NCI-H2196 (cell line): Measurements from ENCODE around the gene TMSB4Y.

ENCODE experiments used
- DNase-seq: peaks from one replicate; lab custom pipeline; 2025; ENCODE audit not compliant: unreplicated experiment; lab: John Stamatoyannopoulos, UW

Gene TMSB4Y

DNA sequence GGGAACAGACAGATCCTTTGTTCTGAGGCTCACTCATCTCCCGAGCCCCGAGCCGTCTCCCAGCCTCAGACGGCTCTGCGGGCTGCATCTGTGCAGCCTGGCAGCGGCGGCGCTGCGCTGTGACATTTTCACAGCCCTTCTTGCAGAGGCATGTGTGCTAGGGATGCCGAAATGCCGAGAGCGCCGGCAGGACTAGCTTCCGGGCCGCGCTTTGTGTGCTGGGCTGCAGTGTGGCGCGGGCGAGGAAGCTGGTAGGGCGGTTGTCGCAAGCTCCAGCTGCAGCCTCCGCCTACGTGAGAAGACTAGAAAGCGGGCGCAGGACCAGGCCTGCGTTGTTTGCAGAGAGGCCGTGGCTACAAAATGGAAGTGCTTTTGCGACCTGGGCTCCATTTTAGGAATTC lies at the start of gene TMSB4Y:
TSS of gene TMSB4Y (plus strand) at position 332 of the 401 bp plus-strand sequence.
- peak; percentile 85 for DNase-seq

DNA sequence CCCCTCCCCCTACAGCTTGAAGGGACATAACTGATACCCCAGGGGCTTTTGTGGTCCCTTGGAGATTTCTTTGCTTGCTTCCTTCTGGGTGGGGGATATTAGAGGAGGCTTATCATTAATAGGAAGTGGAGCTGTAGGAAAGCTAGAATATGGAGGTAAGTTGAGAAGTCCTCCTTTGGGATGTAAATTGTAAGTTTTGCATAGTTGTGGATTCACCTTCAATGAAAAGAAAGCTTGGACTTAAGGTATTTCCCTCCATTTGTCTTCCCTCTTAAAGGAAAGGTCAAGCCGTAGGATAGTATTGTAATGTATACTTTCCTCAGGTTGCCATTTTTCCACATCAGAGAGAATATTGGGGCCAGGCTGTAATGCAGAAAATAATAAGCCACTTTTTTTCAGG lies 39.5 kb upstream of the TMSB4Y start:
- DNase-seq: no peak

DNA sequence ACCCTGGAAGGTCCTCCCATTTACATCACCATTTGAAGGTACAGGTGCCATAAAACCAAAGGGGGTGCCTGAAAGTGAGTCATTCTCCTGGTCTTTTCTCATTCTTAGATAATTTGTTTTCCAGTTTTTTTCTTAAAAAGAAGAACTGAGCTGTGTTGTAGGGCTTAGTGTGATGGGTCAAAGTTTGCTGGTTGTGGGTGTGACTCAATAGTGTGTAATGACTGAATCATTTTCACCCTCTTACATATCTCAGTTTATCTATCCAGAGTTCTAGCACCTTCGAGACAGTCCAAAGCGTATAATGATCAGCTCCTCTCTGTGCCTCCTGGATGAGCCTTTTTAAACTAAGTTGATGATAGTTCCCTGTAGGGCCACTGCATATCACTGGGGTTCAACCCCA lies 32.6 kb upstream of the TMSB4Y start:
- DNase-seq: no peak

DNA sequence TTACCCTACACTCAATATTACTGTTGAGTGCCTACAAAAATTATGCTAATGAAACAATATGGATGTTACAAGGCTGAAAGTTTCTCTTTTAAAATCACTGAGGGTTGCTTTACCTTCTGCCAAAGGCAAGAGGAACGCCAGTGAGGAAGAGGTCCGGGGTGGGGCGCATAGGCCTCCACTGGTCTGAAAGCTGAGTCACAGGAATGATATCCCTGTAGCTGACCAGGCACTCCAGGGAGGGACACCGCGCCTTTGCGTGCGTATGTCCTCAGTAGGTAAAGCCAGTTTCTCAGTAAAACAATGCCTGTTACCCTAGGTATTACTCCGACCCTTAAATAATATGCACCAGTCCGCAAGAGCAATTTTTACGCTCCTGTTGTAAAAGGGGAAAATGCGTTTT lies 1.4 kb upstream of the TMSB4Y start:
- no peak for DNase-seq

DNA sequence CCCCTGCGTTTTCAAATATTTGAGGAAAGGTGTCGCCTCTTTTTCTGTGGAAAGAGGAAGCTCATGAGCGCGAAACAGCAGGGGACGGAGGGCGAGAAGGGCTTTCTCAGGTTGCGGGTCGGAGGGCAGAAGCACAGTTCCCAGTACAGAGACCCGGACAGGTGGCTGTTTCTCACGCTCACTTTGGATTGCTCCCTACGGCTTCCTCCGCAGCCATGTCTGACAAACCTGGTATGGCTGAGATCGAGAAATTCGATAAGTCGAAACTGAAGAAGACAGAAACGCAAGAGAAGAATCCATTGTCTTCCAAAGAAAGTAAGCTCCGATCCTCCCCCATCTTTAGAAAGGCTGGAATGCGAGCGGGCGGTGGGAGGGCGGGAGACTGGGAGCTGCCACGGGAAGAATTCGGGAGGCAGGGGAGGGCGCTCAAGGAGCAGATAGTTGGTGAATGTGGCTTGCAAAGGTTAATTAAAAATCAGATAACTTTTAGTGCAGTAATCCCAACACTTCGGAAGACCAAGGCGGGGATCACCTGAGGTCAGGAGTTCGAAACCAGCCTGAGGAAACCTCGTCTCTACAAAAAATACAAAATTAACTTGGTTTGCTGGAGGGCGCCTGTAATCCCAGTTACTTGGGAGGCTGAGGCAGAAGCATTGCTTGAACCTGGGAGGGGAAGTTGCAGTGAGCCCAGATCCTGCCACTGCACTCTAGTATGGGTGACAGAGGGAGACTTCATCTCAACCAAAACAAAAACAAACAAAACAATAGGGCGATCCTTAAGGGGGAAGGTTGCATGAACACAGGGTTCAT lies 627 bp downstream of the TMSB4Y start:
- peak; percentile 57 for DNase-seq

DNA sequence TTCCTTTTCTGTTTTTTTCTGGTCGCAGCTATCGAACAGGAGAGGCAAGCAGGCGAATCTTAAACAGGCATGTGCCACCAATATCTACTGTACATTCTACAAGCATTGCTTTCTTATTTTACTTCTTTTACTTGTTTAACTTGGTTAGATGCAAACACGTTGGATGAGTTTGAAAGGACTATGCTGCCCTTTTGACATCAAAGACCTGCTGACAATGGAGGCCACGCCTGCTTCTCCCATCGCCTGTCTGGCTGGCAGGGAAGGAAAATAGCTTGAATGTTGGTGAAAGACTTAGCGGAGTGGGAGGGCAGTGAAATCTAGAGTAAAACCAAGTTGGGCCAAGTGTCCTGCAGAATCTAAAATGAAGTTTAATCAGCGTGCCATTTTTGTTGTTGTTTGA lies 1.5 kb downstream of the TMSB4Y start:
- DNase-seq: peak; percentile 33

DNA sequence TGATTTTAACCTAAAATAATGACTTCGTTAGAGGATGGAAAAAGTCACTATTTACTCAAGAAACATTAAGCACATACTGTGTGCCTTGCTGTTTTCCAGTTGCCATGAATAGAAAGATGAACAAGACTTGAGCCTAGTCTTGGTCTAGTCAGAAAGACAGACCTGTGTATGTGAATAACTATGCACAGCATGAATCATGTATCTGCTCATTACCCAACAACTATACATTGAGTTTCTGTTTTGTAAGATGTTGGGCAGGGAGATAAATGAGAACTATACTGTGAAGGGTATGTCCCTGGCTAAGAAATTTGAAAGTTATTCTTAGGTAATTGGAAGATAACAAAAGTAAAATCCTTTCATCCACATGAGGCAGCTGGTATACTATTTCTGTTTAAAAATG lies 4.3 kb downstream of the TMSB4Y start:
- DNase-seq: no peak

DNA sequence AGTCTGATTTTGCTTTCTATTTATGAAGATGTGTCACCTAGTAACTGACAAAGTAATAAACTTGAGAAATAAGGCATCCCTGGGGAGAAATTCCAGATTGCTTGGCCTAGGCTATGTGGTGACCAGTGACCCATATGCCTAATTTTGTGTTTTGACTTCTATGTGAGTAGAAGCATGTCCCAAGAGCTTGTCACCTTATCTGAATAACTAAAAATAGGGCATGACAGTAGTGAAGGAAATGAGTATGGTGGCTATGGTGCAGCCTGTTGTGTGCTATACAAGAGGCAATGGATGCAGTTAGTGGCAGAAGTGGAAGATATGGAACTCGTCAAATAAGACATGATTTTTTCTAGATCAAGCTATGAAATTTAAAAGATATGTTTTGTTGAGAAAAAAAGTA lies 15.3 kb downstream of the TMSB4Y start:
- no peak for DNase-seq

DNA sequence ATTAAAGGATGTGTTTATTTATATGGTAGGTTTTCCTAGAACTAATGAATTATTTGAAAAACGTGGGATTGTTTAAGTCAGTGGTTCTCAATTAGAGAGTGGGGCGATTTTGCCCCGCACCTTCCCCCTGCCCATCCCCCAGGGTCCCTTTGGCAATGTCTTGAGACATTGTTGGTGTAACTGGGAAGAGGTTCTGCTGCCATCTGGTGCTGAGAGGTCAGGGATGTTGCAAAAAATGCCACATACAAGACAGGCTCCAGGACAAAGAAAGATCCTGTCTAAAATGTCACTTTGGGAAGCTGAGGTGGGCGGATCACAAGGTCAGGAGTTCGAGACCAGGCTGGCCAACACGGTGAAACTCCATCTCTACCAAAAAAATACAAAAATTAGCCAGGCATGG lies 25.8 kb downstream of the TMSB4Y start:
- no peak for DNase-seq

DNA sequence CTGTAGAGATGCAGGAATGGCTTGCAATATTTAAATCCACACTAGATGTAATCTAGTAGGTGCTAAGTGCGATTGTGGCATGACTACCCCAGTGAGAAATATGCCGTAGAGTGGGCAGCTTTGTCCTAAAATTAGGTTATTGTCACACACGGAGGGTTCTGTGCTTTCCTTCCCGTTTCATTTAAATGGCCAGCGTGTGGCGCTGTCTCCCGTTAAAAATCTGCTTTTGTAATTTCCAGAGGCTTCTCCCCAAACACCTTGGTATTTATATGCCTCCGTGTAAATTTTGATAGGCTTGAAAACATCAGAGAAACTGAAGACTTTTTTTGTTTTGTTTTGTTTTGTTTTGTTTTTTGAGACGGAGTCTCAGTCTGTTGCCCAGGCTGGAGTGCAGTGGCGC lies 34.9 kb downstream of the TMSB4Y start:
- DNase-seq: no peak

DNA sequence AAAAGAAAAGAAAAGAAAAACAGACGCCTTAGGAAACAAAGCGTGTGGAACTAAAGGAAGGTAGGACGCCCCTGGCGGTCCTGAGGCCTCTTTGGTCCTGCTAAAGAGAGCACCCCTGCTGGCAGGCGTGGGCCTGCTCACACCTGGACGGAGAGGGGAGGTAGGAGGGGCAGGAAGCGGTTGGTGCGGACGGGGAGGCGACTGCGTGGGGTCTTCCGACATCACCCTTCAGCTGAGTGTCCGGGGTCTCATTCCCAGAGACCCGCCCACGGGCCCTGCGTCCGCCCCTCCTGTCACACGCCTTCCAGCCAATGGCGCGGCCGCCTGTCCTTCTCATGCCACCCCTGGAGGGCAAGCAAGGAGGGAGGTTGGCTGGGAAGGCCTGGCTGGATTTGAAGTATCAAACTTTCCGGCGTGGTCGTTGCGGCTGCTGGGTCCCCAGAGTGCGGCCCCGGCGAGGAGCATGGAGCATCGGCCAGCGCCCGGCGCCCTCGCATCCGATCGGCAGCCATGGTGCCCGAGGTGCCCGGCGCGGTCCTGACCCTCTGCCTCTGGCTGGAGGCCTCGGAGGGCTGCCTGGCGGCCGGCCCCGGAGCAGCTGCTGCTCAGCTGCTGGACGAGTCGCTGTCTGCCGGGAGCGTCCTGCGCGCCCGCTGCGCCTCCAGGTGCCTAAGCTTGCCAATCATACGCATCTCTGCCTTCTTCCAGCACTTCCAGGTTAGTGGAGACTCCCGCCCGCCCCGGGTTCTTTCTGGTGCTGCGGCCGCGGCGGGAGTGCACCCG lies 47.8 kb downstream of the TMSB4Y start:
- DNase-seq: peak; percentile 79

DNA sequence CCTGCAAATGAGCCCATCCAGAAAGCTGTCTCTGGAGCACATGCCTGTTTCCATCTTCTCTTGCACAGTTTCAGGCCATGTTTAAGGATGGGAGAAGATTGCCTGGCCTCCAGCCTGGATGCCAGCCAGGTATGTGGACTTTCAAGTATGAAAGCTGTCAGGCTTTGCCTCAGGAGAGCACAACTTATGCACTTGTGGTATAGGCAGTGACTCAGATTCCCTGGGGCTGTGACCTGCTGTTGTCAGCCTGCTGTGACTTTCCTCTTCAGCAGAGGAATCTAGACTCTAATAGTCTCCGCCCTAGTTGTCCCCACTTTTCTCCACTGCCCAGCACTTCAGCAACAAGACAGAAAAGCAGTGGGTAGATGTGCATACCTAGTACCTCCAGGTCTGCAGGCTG lies 51.0 kb downstream of the TMSB4Y start:
- no peak for DNase-seq
